Endothelial cell of umbilical vein (primary cell): ENCODE data around the gene RALGPS2. TPM values are rescaled to one million over a fixed set of nuclear protein-coding genes. Genes with fewer than 3 reads are reported as not detected.

Source experiments
- BruUV-seq: library from RNA; stranded (reverse); fragments of 400-500 nt; replicated peaks from 2 replicates; lab custom pipeline; 2021; lab: Mats Ljungman, UMichigan
- CTCF ChIA-PET: fragments of 300-600, 350-600 bp; sonication (Branson Sonifier 250); formaldehyde crosslinking; loops from one replicate; lab custom pipeline; 2021; ENCODE audit warnings: antibody characterized with exemption, inconsistent platforms; lab: Charles Lee
- POLR2A ChIA-PET: fragments of 300-600, 350-600 bp; sonication (Branson Sonifier 250); formaldehyde crosslinking; loops from one replicate; lab custom pipeline; 2021; ENCODE audit warnings: antibody characterized with exemption, inconsistent platforms; lab: Charles Lee
- DNase-seq: peaks from one replicate; pipeline ENCODE4 v3.0.0-alpha.2; 2011; ENCODE audit warnings: low read depth, low spot score
- FAIRE-seq: peaks from 2 replicates; lab custom pipeline; 2011; peaks lifted over from hg19 to GRCh38; lab: Jason Lieb, UNC
- H2AFZ ChIP-seq: 2 replicates; pipeline ENCODE4 v1.6.0; 2012; ENCODE audit warnings: low read depth, low read length, control low read depth, inconsistent platforms
- H3K27ac ChIP-seq: 2 replicates; pipeline ENCODE4 v1.5.1; 2011; ENCODE audit warnings: low read depth, mild to moderate bottlenecking, control low read depth, low read length, moderate library complexity; ENCODE audit not compliant: insufficient read depth
- H3K27me3 ChIP-seq, 2 experiments: 2 replicates each; pipeline versions ENCODE4 v1.6.0 to v1.6.1; 2011; ENCODE audit warnings: low read length in 2 of 2, mixed read lengths in 1 of 2; ENCODE audit not compliant: control insufficient read depth in 2 of 2, insufficient read depth in 2 of 2
- H3K36me3 ChIP-seq, 2 experiments: 2 replicates in 1 of 2; 3 replicates in 1 of 2; pipeline ENCODE4 v1.5.1; 2011; ENCODE audit warnings: low read length in 2 of 2, mild to moderate bottlenecking in 1 of 2, moderate library complexity in 1 of 2; ENCODE audit not compliant: control insufficient read depth in 2 of 2, insufficient read depth in 2 of 2; ENCODE audit errors: extremely low read depth in 1 of 2
- H3K4me1 ChIP-seq: 3 replicates; pipeline ENCODE4 v1.5.1; 2011; ENCODE audit warnings: mild to moderate bottlenecking, low read length; ENCODE audit not compliant: control insufficient read depth, insufficient read depth; ENCODE audit errors: extremely low read depth
- H3K4me2 ChIP-seq: 2 replicates; pipeline ENCODE4 v1.6.1; 2011; ENCODE audit warnings: low read length, control low read depth, mixed read lengths; ENCODE audit not compliant: insufficient read depth
- H3K4me3 ChIP-seq, 3 experiments: fragments of 200-600 bp in 1 of 3; sonication (generic), shearing (Covaris generic) in 1 of 3; replicated peaks in 1 of 3; 2 replicates each; pipeline ENCODE4 v1.5.1; 2011 to 2016; ENCODE audit warnings: control low read depth in 3 of 3, low read length in 3 of 3, mild to moderate bottlenecking in 2 of 3, inconsistent platforms in 1 of 3, low read depth in 1 of 3, moderate library complexity in 1 of 3; ENCODE audit not compliant: insufficient read depth in 1 of 3
- H3K79me2 ChIP-seq: 2 replicates; pipeline ENCODE4 v1.6.0; 2012; ENCODE audit warnings: low read length, inconsistent platforms; ENCODE audit not compliant: control insufficient read depth, insufficient read depth
- H3K9ac ChIP-seq: replicated peaks from 2 replicates; pipeline ENCODE3; 2011; ENCODE audit warnings: low read length, control low read depth; ENCODE audit not compliant: insufficient read depth; ENCODE audit errors: extremely low read depth
- H3K9me1 ChIP-seq: replicated peaks from 3 replicates; pipeline ENCODE4 v1.6.0; 2011; ENCODE audit warnings: mild to moderate bottlenecking, low read length; ENCODE audit not compliant: control insufficient read depth, insufficient read depth; ENCODE audit errors: extremely low read depth
- H3K9me3 ChIP-seq: replicated peaks from 2 replicates; pipeline ENCODE4 v1.5.1; 2012; ENCODE audit warnings: low read length, inconsistent platforms; ENCODE audit not compliant: control insufficient read depth, insufficient read depth
- H4K20me1 ChIP-seq: replicated peaks from 2 replicates; pipeline ENCODE3; 2011; ENCODE audit warnings: mild to moderate bottlenecking, low read length; ENCODE audit not compliant: control insufficient read depth, insufficient read depth; ENCODE audit errors: extremely low read depth
- CTCF ChIP-seq, 2 donors: IDR thresholded peaks; 1 replicate in 1 of 2; 2 replicates in 1 of 2; pipeline ENCODE4 v1.5.1; 2011; ENCODE audit warnings: low read length in 2 of 2, mild to moderate bottlenecking in 2 of 2, moderate library complexity in 2 of 2, control low read depth in 1 of 2, inconsistent platforms in 1 of 2, low read depth in 1 of 2; ENCODE audit not compliant: insufficient read depth in 1 of 2; ENCODE audit errors: extremely low read depth in 1 of 2
- EZH2 ChIP-seq: IDR thresholded peaks from 2 replicates; pipeline ENCODE4 v1.6.1; 2012; ENCODE audit warnings: borderline replicate concordance, low read depth, mild to moderate bottlenecking, moderate library complexity, low read length, inconsistent platforms; ENCODE audit not compliant: severe bottlenecking
- FOS ChIP-seq: IDR thresholded peaks from 2 replicates; pipeline ENCODE4 v1.6.1; 2011; ENCODE audit warnings: mild to moderate bottlenecking, low read length, moderate library complexity, borderline replicate concordance; ENCODE audit not compliant: insufficient read depth
- GATA2 ChIP-seq: IDR thresholded peaks from 2 replicates; pipeline ENCODE4 v1.7.0; 2011; ENCODE audit warnings: low read depth, mild to moderate bottlenecking, moderate library complexity, mixed read lengths, low read length; ENCODE audit not compliant: insufficient read length, insufficient read depth
- JUN ChIP-seq: IDR thresholded peaks from 2 replicates; pipeline ENCODE4 v1.6.1; 2011; ENCODE audit warnings: borderline replicate concordance, low read depth; ENCODE audit not compliant: insufficient read length, insufficient read depth
- MAX ChIP-seq: IDR thresholded peaks from 2 replicates; pipeline ENCODE4 v1.6.1; 2011; ENCODE audit not compliant: insufficient read depth, insufficient read length
- MYC ChIP-seq: IDR thresholded peaks from one replicate; pipeline ENCODE4 v1.6.1; 2011; ENCODE audit warnings: mild to moderate bottlenecking, low read depth, low read length
- POLR2A ChIP-seq: IDR thresholded peaks from 2 replicates; pipeline ENCODE4 v1.6.1; 2012; ENCODE audit warnings: low read depth, mild to moderate bottlenecking, control low read depth, low read length
- POLR2AphosphoS5 ChIP-seq: IDR thresholded peaks from 2 replicates; pipeline ENCODE4 v1.6.1; 2012; ENCODE audit warnings: low read depth, mild to moderate bottlenecking, control low read depth, low read length, moderate library complexity; ENCODE audit not compliant: insufficient read depth
- dilution Hi-C: fragments of 300-500 bp; cut with MboI; formaldehyde crosslinking; loops from one replicate; pipeline ENCODE4 v1.15.0; 2019; ENCODE audit warnings: low sequenced_read_pairs; ENCODE audit not compliant: extremely low pct_ligation_motif_present
- intact Hi-C: fragments of 100-400 bp; cut with micrococcal nuclease; formaldehyde crosslinking; loops from one replicate; pipeline ENCODE4 v1.10.0; 2022
- polyA plus RNA-seq, 4 experiments: library from polyadenylated mRNA; depleted of rRNA in 3 of 4; stranded (reverse) in 3 of 4; unstranded in 1 of 4; fragments of >200 nt; gene quantifications; 2 replicates each; pipeline versions ENCODE4 v1.2.1 to v1.2.3, GENCODE V29; 2011 to 2012; ENCODE audit warnings: missing spikeins in 1 of 4
- total RNA-seq: library from RNA; stranded (reverse); gene quantifications from 2 replicates; pipeline ENCODE4 v1.2.3, GENCODE V29; 2021

Gene RALGPS2
- total and polyA plus RNA-seq, 2 donors (not counting 3 experiments of a cell fraction or from before 2014, with no cell fraction given) = 4.6 to 27.7 TPM

- Histone ChIP-seq H3K9me3 (no peaks in the 10 kb centered on the region), H3K79me2 (no peaks in the 10 kb centered on the region), H3K36me3 (no peaks in the 10 kb centered on the region), H3K27me3 (no peaks in the 10 kb centered on the region), H3K9ac (no peak overlapping the region), H3K4me1 (no peaks in the 10 kb centered on the region), H3K4me3 (no peak overlapping the region), H3K4me2 (no peak overlapping the region), H4K20me1 (no peaks in the 10 kb centered on the region), H3K27ac (no peak overlapping the region), H3K9me1 (no peaks in the 10 kb centered on the region), H2AFZ (no peak overlapping the region)
- no peak for DNase-seq
- intact Hi-C loops = no loop called here
- dilution Hi-C loops = no loop called here
- no peak for FAIRE-seq
- TF ChIP-seq GATA2 = no peak
- TF ChIP-seq POLR2AphosphoS5 = no peak
- ChIA-PET POLR2A (no interaction called here), CTCF (interaction anchor here (1.6 kb wide), 1 partner anchor 48 kb away, joined by 3 read pairs; no protein-coding TSS in a partner anchor)
- BruUV-seq = no TSS peak
Observed at GRCh38 chr1:178802873-178803272, 77.8 kb downstream of the RALGPS2 start.

- ChIA-PET CTCF (interaction anchor here (1.0 kb wide), 1 partner anchor 266 kb away, joined by 3 read pairs; no protein-coding TSS in a partner anchor), POLR2A (no interaction called here)
- BruUV-seq = no TSS peak
- dilution Hi-C loops (no loop called here), intact Hi-C loops (no loop called here)
- H3K4me3 ChIP-seq = no peak overlapping the region
- no peaks in the 10 kb centered on the region for H3K9me3 ChIP-seq
- peaks cover 0 to 2% of the 10 kb centered on the region in 2 experiments for H3K36me3 ChIP-seq
- no peaks in the 10 kb centered on the region for H3K9me1 ChIP-seq
- H3K4me2 ChIP-seq = no peak overlapping the region
- no peak overlapping the region for H3K9ac ChIP-seq
- H4K20me1 ChIP-seq = no peaks in the 10 kb centered on the region
- FAIRE-seq (no peak), DNase-seq (no peak)
- no peaks in the 10 kb centered on the region for H3K4me1 ChIP-seq
- no peaks in the 10 kb centered on the region for H3K27me3 ChIP-seq
- no peak for TF ChIP-seq MYC
- TF ChIP-seq POLR2AphosphoS5 = no peak
- TF ChIP-seq GATA2 = no peak
- TF ChIP-seq EZH2 = no peak
- no peak for TF ChIP-seq POLR2A
- TF ChIP-seq JUN = no peak
- no peak for TF ChIP-seq FOS
- TF ChIP-seq MAX = no peak
- TF ChIP-seq CTCF (IDR thresholded peaks at IDR 0.05; ENCODE audit: extremely low read depth in 1 of 2, insufficient read depth in 1 of 2, low read depth in 1 of 2, low read length in 2 of 2) = no peak
- no peaks in the 10 kb centered on the region for H3K79me2 ChIP-seq
- H3K27ac ChIP-seq = no peak overlapping the region
- H2AFZ ChIP-seq = no peak overlapping the region
Observed at GRCh38 chr1:178806665-178807300, 81.7 kb downstream of the RALGPS2 start.
